ENCODE measurements around the gene WDFY2.

GRCh38 chr13:51811920-51812451 is 227.7 kb downstream of the WDFY2 start:
- no peak for TF ChIP-seq POLR2A (IDR thresholded peaks at IDR 0.05; ENCODE audit: extremely low read depth, insufficient read length)
- peak; percentile 45; the same call in 1 of the 2 replicates for TF ChIP-seq MAX (IDR thresholded peaks at IDR 0.05; ENCODE audit: low read depth, low read length)
- TF ChIP-seq CTCF (IDR thresholded peaks at IDR 0.05; ENCODE audit: low read depth, low read length): no peak
- TF ChIP-seq MYC (IDR thresholded peaks at IDR 0.05; ENCODE audit: low read depth, low read length): peak; percentile 75

Measured in NB4 (cell line).